Osteoblast (primary cell): ENCODE data around the gene HUWE1. TPM values are rescaled to one million over a fixed set of nuclear protein-coding genes. Genes with fewer than 3 reads are reported as not detected.

ENCODE experiments used
- DNase-seq: peaks from one replicate; pipeline ENCODE4 v3.0.0; 2011; ENCODE audit warnings: low spot score, mixed read lengths; ENCODE audit not compliant: insufficient read length; ENCODE audit errors: missing footprints
- H2AFZ ChIP-seq: 2 replicates; pipeline ENCODE4 v1.6.0; 2011; ENCODE audit warnings: mild to moderate bottlenecking, low read length
- H3K27ac ChIP-seq: 2 replicates; pipeline ENCODE4 v1.5.1; 2011; ENCODE audit warnings: mild to moderate bottlenecking, low read depth, low read length, moderate library complexity
- H3K27me3 ChIP-seq: 2 replicates; pipeline ENCODE4 v1.6.0; 2012; ENCODE audit warnings: mild to moderate bottlenecking, control low read depth, inconsistent platforms, low read length, moderate library complexity; ENCODE audit not compliant: insufficient read depth
- H3K36me3 ChIP-seq: 2 replicates; pipeline ENCODE4 v1.5.1; 2011; ENCODE audit warnings: mild to moderate bottlenecking, low read length, control low read depth, moderate library complexity; ENCODE audit not compliant: insufficient read depth
- H3K4me1 ChIP-seq: 2 replicates; pipeline ENCODE4 v1.5.1; 2011; ENCODE audit warnings: mild to moderate bottlenecking, low read length, control low read depth, moderate library complexity; ENCODE audit not compliant: insufficient read depth
- H3K4me2 ChIP-seq: 2 replicates; pipeline ENCODE4 v1.6.0; 2011; ENCODE audit warnings: mild to moderate bottlenecking, low read length; ENCODE audit not compliant: insufficient read depth
- H3K4me3 ChIP-seq: fragments of 200-600 bp; sonication (generic); 3 replicates; pipeline ENCODE4 v1.5.1; 2012; ENCODE audit warnings: mild to moderate bottlenecking, low read length, inconsistent platforms; ENCODE audit not compliant: insufficient read depth
- H3K79me2 ChIP-seq: 2 replicates; pipeline ENCODE4 v1.6.0; 2012; ENCODE audit warnings: mild to moderate bottlenecking, low read length, control low read depth, inconsistent platforms; ENCODE audit not compliant: insufficient read depth
- H3K9me3 ChIP-seq: 2 replicates; pipeline ENCODE4 v1.5.1; 2011; ENCODE audit warnings: low read depth, low read length, control low read depth
- H4K20me1 ChIP-seq: 2 replicates; pipeline ENCODE4 v1.6.0; 2012; ENCODE audit warnings: mild to moderate bottlenecking, low read length, control low read depth; ENCODE audit not compliant: insufficient read depth
- total RNA-seq: library from RNA; depleted of rRNA; stranded (reverse); fragments of >200 nt; gene quantifications from 2 replicates; pipeline ENCODE4 v1.2.3, GENCODE V29; 2012
- TF ChIP-seq, protein P1 (sequence below): IDR thresholded peaks from 2 replicates; pipeline ENCODE4 v1.5.1; 2011; ENCODE audit warnings: mild to moderate bottlenecking, low read depth, low read length, moderate library complexity; ENCODE audit errors: extremely low read depth

HUWE1 gene
- total RNA-seq, 1 donor, result 116 TPM

GRCh38 chrX:53594354-53594753 lies 92.2 kb downstream of the HUWE1 start:
- no peak overlapping the region for H3K27ac ChIP-seq
- H4K20me1 ChIP-seq, result no peaks in the 10 kb centered on the region
- H3K27me3 ChIP-seq, result peaks cover 6% of the 10 kb centered on the region
- no peaks in the 10 kb centered on the region for H3K9me3 ChIP-seq
- H2AFZ ChIP-seq, result no peak overlapping the region
- H3K4me1 ChIP-seq, result peaks cover 4% of the 10 kb centered on the region
- H3K4me3 ChIP-seq, result no peak overlapping the region
- H3K36me3 ChIP-seq, result peaks cover 58% of the 10 kb centered on the region
- no peak for DNase-seq
- no peak overlapping the region for H3K4me2 ChIP-seq
- H3K79me2 ChIP-seq, result no peaks in the 10 kb centered on the region
- TF ChIP-seq, protein P1, sequence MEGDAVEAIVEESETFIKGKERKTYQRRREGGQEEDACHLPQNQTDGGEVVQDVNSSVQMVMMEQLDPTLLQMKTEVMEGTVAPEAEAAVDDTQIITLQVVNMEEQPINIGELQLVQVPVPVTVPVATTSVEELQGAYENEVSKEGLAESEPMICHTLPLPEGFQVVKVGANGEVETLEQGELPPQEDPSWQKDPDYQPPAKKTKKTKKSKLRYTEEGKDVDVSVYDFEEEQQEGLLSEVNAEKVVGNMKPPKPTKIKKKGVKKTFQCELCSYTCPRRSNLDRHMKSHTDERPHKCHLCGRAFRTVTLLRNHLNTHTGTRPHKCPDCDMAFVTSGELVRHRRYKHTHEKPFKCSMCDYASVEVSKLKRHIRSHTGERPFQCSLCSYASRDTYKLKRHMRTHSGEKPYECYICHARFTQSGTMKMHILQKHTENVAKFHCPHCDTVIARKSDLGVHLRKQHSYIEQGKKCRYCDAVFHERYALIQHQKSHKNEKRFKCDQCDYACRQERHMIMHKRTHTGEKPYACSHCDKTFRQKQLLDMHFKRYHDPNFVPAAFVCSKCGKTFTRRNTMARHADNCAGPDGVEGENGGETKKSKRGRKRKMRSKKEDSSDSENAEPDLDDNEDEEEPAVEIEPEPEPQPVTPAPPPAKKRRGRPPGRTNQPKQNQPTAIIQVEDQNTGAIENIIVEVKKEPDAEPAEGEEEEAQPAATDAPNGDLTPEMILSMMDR, result no peak

DNA sequence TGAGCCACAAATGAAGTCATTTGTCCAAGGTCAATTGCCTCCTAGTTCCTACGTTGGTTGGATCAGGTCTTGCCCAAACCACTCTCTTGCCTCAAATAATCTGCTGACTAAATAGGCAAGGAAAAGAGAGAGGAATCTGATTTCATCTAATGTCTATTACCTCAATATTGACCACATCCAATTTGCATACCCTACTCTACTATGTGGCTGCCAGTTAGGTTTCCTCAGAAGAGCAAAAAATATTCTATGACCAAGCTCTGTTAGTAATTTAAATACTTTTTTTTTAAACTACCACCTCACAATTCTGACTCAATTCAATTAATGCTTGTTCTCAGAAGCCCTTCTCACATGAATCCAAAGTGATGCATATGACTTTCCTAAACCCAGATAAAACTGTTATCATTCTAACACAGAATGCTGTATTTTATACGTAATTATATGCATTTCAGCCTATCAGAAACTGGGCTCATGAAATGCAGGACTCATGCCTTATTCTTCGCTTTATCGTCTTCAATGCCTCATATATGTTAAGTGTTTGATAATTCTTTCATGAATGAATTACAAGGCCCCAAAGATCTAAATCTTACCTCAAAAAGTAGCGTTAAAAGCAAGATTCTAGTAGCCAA lies 98.6 kb downstream of the HUWE1 start:
- H3K27me3 ChIP-seq, result peaks cover 3% of the 10 kb centered on the region
- H4K20me1 ChIP-seq, result no peaks in the 10 kb centered on the region
- H3K4me2 ChIP-seq, result no peak overlapping the region
- H3K79me2 ChIP-seq, result peaks cover 2% of the 10 kb centered on the region
- H3K27ac ChIP-seq, result no peak overlapping the region
- no peak for DNase-seq
- no peaks in the 10 kb centered on the region for H3K9me3 ChIP-seq
- TF ChIP-seq, protein P1, result no peak
- no peak overlapping the region for H2AFZ ChIP-seq
- H3K4me1 ChIP-seq, result no peaks in the 10 kb centered on the region
- H3K36me3 ChIP-seq, result peaks cover 85% of the 10 kb centered on the region
- H3K4me3 ChIP-seq, result no peak overlapping the region

DNA sequence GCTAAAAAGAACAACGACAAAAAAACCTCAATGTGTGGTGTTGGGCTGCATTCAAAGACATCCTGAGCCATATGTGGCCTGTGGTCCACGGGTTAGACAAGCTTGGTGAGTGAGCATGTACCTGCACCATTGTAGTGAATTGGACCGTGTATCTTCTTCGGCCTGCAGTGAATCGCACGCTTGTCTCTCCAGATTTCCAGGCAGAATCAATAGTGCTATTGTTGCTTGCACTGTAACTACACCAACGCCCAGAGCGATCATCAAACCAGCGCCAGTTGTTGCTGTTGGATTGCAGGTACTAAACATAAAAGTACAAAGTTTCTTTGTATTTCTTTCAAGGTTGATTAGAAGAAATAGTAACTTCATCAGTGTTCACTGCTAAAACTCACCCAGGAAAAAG lies 101.6 kb downstream of the HUWE1 start:
- DNase-seq, result no peak
- TF ChIP-seq, protein P1, result no peak
- Histone ChIP-seq H3K27me3 (no peaks in the 10 kb centered on the region), H3K4me1 (no peaks in the 10 kb centered on the region), H3K4me3 (no peak overlapping the region), H3K27ac (no peak overlapping the region), H3K79me2 (peaks cover 2% of the 10 kb centered on the region), H3K9me3 (no peaks in the 10 kb centered on the region), H4K20me1 (peaks cover 3% of the 10 kb centered on the region), H3K36me3 (peaks cover 65% of the 10 kb centered on the region), H2AFZ (no peak overlapping the region), H3K4me2 (no peak overlapping the region)

DNA sequence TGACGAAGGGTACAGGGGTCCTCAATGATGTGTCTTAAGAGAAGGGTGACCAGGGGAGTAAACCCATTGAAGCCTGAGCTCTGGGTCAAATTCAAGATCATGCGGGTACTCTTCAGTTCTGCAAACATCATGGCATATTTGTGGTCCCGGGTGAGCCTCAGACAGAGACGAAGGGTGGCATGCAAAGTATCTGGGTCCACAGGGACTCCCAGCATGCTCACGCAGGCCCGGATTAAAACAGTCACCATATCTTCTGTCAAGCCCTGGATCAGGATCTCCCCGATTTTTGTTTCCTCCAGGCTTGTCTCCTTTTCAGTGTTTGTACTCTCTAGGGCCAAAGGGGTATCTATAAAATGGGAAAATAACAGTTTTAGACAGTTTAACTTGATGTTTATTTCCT lies 102.9 kb downstream of the HUWE1 start:
- Histone ChIP-seq H3K36me3 (peaks cover 53% of the 10 kb centered on the region), H3K79me2 (peaks cover 2% of the 10 kb centered on the region), H3K27ac (no peak overlapping the region)

More for the DNA sequence above, 102.9 kb downstream of the HUWE1 start:
- H3K4me3 ChIP-seq, result no peak overlapping the region
- H4K20me1 ChIP-seq, result peaks cover 3% of the 10 kb centered on the region
- H3K4me1 ChIP-seq, result no peaks in the 10 kb centered on the region
- no peaks in the 10 kb centered on the region for H3K9me3 ChIP-seq
- no peak overlapping the region for H3K4me2 ChIP-seq
- no peak for DNase-seq
- H3K27me3 ChIP-seq, result no peaks in the 10 kb centered on the region
- H2AFZ ChIP-seq, result no peak overlapping the region
- TF ChIP-seq, protein P1, result no peak
